ENCODE results near the gene HYPK.
"Not testable (repeated sequence)": the region's sequence is repeated elsewhere in the genome, so short reads cannot be mapped to it uniquely, and the experiment has no call there.

The HYPK gene

DNA sequence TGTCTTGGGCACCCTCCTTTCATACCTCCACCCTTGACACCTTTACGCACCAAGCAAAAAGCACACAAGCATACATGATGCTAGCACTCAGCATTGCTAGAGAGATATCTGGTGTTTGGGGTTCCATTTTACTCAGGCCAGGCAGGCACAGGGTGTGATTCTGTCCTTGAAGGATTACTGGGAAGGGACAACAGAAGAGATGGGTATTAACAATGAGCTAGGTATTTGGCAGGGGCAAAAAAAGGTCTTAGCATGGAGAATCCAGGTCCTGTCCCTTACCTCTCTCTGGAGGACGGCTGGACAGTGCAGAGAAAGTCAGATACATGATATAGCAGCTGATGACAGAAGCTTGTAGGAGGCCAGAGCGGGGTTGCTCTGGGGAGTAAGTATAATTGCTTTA, 3.8 kb upstream of the HYPK start:
- DNase-seq: no peak

DNA sequence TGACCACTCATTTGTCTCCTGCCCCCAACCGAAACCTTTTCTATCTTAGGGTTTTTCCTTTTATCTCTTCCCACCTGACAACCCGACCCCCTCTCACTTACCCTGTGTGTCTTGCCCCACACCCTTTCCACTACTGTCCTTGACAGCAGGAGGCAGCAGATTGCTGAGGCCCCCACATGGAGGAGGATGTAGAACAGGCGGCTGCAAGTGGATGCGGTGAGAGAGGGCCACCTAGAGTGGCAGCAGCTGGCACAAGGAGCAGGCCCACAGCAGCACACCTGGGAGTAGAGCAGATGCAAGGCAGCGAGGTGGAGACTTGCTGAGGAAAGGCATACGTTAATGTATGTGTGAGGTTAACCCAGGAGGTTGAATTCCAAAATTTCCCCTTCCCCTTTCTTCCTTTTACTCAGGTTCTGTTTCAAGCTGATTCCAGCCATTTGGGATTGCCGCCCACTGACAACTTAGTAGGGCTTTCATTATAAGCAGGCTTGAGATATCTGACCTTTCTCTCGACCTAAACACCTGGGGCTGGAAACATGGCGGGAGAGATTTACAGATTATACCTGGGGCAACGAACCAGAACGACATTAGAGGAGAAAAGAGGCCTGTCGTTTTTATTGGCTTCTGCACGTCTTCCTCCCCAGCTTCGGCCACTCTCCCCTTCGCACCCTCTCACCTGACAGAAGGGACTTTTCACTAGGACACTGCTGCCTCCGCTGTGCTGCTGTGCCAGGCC, 1.0 kb upstream of the HYPK start:
- DNase-seq: no peak

- no peak for DNase-seq
Measured at GRCh38 chr15:43799945-43800285, 484 bp upstream of the HYPK start, which contains the start of gene SERINC4. Gene SERINC4 (minus strand): TSS chr15:43800220. CDS start chr15:43799986, 234 bp downstream.

DNA sequence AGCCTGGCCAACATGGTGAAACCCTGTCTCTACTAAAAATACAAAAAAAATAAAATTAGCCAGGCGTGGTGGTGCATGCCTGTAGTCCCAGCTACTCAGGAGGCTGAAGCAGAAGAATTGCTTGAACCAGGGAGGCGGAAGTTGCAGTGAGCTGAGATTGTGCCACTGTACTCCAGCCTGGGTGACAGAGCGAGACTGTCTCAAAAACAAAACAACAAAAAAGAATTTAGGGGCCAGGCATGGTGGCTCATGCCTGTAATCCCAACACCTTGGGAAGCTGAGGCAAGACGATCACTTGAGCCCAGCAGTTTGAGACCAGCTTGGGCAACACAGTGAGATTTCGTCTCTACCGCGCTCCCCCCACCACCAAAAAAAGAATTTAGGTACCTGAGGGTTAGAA, 2.3 kb downstream of the HYPK start:
- DNase-seq: not testable (repeated sequence)

- DNase-seq: no peak
Measured at GRCh38 chr15:43808435-43808950, 8.1 kb downstream of the HYPK start.

- no peak for DNase-seq
Measured at GRCh38 chr15:43808960-43809678, 8.7 kb downstream of the HYPK start.

DNA sequence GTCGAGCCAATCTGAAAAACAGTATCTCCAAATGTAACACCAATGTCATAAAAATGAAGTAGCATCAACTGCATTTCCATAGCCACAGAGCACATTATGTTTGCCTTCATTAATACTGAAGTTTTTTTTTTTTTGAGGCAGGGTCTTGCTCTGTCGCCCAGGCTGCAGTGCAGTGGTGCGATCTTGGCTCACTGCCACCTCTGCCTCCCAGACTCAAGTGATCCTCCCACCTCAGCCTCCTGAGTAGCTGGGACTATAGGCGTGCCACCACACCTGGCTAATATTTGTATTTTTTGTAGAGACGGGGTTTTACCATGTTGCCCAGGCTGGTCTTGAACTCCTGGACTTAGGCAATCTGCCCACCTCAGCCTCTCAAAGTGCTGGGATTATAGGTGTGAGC, 14.7 kb downstream of the HYPK start:
- DNase-seq: not testable (repeated sequence)

GRCh38 chr15:43821505-43821904, 21.1 kb downstream of the HYPK start:
- DNase-seq: no peak

DNA sequence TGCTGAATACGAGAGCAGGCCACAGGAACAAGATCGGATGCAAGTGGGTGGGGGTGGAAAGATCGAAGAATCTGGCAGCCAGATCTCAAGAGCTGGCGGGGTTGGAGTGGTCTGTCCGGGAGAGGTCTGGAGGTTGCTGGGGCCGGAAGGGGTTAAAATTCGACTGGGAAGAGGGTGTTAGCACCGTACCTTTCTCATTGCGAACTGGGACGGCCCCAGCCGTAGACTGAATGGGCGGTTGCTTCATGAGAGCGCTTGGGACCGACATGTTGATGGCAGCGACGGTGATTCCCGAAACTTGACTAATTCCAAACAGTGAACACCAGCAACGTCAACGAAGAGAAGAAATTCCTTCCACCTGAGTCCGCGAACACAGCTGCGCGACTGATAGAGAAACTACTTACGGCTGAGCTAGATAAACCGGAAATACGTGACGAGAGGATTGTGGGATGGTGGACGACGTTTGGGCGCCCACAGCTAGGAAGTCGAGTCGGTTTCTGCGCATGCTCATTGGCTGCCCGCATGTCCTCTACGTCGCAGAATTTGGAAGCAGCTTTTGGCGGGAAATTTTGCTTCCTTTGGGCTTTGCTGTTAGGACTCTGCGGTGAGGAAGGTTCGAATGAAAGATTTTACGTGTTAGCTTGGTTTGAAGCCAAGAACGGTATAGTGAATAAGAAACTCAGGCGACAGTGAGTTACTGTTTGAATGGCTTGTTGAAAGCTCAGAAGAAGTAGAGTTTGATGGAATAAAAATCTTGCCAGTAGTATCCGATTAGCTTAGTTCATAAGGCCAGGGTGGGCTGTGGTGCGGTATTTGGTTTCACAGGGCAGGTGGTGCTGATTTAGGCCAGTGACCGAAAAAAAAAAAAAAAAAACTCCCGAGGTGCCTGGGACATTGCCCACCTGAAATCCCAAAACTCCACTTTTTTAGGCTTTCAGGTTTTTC, 24.2 kb downstream of the HYPK start, which contains the start of gene MFAP1:
Gene MFAP1, minus strand, starts transcription at position 389 of the 945 bp plus-strand sequence. Its CDS starts 121 bp downstream, at position 268.
- peak; percentile 97 for DNase-seq

GRCh38 chr15:43825305-43825704, 24.9 kb downstream of the HYPK start:
- DNase-seq: not testable (repeated sequence)

DNA sequence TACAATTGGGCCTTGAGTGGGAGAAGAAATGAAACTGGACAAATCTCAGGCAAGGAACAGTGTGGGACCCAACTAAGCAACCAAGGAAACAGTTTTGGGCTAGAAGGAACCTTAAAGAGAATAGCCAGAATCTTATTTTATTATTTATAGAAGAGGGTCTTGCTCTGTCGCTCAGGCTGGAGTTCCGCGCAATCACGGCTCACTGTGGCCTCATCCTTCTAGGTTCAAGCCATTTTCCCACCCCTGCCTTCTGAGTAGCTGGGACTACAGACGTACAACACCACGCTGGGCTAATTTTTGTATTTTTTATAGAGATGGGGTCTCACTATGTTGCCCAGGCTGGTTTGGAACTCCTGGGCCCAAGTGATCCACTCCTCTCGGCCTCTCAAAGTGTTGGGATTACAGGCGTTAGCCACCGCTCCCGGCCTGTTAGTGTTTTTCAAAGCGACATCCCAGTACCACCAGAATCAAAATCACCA, 25.7 kb downstream of the HYPK start:
- DNase-seq: no peak

DNA sequence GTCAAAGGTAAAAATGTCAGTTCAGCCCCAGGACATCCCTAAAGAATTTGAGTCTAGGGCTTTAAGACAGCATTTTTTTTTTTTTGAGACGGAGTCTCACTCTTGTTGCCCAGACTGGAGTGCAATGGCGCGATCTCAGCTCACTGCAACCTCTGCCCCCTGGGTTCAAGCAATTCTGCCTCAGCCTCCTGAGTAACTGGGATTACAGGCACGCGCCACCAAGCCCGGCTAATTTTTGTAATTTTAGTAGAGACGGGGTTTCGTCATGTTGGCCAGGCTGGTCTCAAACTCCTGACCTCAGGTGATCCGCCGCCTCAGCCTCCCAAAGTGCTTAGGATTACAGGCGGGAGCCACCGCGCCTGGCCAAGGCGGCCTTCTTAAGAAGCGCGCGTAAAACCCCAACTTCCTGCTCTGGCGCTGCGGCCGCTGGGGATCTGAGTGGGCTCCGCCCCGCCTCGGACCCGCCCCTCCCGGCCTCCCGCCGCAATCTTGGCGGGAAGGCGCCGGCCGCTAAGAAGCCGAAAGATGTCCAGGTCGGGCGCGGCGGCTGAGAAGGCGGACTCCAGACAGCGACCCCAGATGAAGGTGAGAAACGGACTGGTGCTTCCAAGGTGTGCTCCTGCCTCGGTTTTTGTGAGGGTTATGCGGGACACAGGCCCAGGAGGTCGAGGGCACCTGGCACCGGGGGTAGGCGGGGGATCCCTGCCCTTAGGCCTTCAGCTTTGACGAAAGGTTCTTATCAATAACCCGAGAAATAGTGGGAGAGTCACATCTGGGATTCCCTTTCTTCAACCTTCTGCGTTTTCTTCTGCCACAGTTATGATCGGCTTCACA, 26.3 kb downstream of the HYPK start, which contains the start of gene WDR76:
Gene WDR76, plus strand, starts transcription at position 495 of the 834 bp plus-strand sequence. Its CDS starts 31 bp downstream, at position 526.
- peak; percentile 89 for DNase-seq

DNA sequence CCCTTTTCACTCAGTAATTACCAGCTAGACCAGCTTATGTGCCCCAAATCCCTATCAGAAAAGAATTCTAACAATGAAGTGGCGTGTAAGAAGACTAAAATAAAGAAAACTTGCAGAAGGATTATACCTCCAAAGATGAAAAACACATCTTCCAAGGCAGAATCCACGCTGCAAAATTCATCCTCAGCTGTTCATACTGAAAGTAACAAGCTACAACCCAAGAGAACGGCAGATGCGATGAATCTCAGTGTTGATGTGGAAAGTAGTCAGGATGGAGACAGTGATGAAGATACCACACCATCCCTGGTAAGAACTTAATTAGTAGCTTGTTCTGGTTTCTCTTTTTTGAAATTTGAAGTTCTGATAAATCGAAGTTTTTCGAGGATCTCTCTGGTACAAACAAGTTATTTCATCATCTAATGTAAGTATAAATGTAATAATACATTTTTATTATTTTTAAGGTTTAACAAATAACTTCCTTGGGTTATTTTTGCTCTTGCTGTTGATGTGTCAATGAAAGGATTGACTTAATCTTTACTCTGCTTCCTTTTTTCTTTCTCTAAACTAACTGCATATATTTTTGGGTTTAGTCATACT, 27.8 kb downstream of the HYPK start:
- peak; percentile 28 for DNase-seq

GRCh38 chr15:43829951-43830540, 29.6 kb downstream of the HYPK start:
- not testable (repeated sequence) for DNase-seq

GRCh38 chr15:43830691-43831275, 30.4 kb downstream of the HYPK start:
- DNase-seq: not testable (repeated sequence)

GRCh38 chr15:43831519-43832052, 31.2 kb downstream of the HYPK start:
- DNase-seq: not testable (repeated sequence)

DNA sequence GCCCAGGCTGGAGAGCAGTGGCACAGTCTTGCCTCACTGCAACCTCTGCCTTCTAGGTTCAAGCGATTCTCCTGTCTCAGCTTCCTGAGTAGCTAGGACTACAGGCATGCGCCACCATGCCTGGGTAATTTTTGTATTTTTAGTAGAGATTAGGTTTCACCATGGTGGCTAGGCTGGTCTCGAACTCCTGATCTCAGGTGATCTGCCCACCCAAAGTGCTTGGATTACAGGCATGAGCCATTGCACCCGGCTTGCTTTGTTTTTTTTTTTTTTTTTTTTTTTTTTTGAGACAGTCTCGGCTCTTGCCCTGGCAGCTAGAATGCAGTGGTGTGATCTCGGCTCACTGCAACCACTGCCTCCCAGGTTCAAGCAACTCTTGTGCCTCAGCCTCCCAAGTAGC, 32.1 kb downstream of the HYPK start:
- DNase-seq: not testable (repeated sequence)

DNA sequence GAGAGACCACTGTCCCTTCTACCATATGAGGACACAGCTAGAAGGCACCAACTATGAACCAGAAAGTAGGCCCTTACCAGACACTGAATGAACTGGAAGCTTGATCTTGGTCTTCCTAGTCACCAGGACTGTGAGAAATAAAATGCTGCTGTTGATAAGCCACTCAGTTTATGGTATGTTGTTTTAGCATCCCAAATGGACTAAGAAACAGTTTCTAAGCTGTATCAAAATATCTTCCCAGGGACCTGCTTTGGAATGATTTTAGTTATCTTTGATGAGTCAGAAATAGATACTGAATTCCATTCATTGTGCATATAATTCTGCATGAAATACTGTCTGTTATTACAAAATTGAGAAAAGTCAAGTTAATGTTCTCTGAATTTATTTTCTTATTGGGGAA, 45.0 kb downstream of the HYPK start:
- peak; percentile 10 for DNase-seq

GRCh38 chr15:43851251-43851650, 50.9 kb downstream of the HYPK start:
- DNase-seq: no peak

- no peak for DNase-seq
Measured at GRCh38 chr15:43852607-43853006, 52.2 kb downstream of the HYPK start.

Measured in EL (cell line).